KOPT-K1 (cell line): ENCODE data around the gene KIF13A.
"Not testable (repeated sequence)": the region's sequence is repeated elsewhere in the genome, so short reads cannot be mapped to it uniquely, and the experiment has no call there.

Experiments used
- H3K27ac ChIP-seq: fragments of 200-600 bp; sonication (generic); 2 replicates; pipeline ENCODE4 v1.5.1; 2016; ENCODE audit warnings: antibody characterized with exemption, mild to moderate bottlenecking, low read depth, low read length; ENCODE audit not compliant: poor library complexity, severe bottlenecking
- H3K36me3 ChIP-seq: fragments of 200-600 bp; sonication (generic); 2 replicates; pipeline ENCODE4 v1.5.1; 2017; ENCODE audit warnings: antibody characterized with exemption, mild to moderate bottlenecking, low read length, moderate library complexity; ENCODE audit not compliant: insufficient read depth
- H3K9me3 ChIP-seq: fragments of 200-600 bp; sonication (generic); 2 replicates; pipeline ENCODE4 v1.5.1; 2017; ENCODE audit warnings: antibody characterized with exemption, low read length, mild to moderate bottlenecking; ENCODE audit not compliant: insufficient read depth, poor library complexity, severe bottlenecking

Gene KIF13A

DNA sequence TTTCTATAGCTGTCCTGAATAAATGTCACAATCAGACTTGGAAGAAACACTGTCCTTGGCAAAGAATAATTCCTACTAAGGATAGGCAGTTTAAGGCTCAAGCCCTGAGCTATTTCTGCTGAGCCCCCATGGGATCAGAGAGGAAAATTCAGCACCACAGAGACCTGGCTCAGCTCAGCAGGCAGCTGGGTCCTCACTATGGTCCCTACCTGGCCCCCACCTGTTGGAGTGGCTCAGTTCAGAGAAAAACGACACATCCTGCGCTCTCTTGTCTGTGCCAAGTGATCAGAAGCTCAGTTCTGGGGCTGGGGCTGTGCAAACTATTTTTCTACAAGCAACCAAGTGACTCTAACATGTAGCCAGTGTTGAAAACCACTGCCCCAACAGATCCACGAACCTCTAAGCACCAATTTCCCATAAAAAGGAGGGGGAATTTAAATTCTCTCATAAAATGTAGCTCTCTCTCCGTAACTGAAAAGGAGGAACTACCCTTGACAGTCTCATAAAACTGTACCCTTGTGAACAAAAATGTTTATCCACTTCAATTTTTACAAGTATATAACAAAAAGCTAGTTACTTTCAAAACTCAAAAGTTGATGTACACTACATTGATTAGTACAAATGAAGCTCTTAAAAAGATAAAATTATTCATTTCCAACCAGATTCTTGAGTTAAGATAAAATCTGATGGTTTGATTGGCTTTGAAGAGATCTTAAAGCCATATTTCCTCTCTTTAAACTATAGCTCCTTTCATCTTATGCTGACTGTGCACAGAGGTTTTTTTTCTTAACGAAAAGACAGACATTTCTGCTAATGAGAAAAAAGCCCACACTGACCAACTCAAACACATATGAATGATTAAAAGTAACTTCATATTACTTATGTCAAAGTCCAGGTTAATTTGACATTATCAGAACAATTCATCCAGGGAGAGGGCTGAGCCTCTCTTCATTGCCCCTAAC, 52.0 kb downstream of the KIF13A start:
- Histone ChIP-seq H3K9me3 (no peaks in the 10 kb centered on the region), H3K27ac (no peak overlapping the region), H3K36me3 (no peaks in the 10 kb centered on the region)

DNA sequence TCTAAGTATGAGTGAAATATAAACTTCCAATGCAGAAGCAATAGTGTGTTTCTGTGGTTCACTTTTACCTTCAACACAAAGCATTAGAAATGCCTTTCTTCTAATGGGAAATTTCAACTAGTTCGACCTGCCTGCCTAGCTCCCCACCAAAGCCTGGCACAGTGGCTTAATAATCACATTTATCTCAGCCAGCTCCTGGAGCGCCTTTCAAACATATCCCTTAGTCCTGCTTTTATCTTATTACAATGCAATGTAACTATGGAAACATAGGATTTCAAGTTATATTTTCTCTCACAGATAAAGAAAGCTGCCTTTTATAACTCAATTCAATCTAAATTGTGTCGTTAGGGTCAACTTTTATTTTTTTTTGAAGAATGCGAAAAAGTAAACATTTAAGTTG, 53.7 kb downstream of the KIF13A start:
- Histone ChIP-seq H3K9me3 (no peaks in the 10 kb centered on the region), H3K36me3 (no peaks in the 10 kb centered on the region), H3K27ac (no peak overlapping the region)

DNA sequence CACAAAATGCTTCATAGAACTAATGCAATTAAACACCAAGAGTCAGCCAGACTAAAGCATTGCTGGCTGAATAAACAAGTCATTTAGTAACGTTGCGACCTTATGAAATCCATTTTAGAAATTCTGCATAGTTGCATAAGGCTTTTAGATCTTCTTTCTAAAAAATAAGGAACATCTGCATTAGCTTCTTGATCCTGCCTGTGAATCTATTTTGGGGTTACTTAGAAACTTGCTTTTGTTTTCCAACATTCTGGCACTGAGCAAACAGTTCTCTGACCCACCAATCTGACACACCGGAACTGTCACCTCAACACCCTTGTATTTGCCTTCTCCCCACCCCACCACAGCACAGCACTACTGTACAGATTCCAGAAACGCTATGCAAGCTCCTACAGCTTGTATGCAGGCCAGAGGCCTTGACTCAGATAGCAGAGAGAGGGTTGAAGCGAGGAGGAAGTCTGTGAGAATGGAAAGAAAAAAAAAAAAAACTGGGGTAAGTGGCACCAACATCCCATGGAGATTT, 55.0 kb downstream of the KIF13A start:
- H3K27ac ChIP-seq: no peak overlapping the region
- H3K36me3 ChIP-seq: no peaks in the 10 kb centered on the region
- no peaks in the 10 kb centered on the region for H3K9me3 ChIP-seq

DNA sequence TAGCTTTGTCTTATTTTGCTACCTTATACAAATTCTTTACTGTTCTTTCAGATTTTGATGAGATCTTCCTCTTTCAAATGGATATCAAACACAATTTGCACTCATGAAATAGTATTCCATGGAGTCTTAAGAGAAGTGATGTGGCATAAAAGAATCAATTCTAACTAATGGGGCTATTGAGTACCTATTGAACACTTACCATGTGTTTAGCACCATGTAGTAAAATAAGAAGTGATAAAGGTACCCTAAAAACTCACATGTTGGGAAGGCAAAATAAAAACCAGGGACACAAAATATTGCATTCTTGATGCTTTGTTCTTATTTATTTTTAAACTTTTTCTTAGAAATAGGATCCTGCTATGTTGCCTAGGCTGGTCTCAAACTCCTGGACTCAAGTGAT, 56.2 kb downstream of the KIF13A start:
- Histone ChIP-seq H3K9me3 (no peaks in the 10 kb centered on the region), H3K36me3 (no peaks in the 10 kb centered on the region), H3K27ac (no peak overlapping the region)

DNA sequence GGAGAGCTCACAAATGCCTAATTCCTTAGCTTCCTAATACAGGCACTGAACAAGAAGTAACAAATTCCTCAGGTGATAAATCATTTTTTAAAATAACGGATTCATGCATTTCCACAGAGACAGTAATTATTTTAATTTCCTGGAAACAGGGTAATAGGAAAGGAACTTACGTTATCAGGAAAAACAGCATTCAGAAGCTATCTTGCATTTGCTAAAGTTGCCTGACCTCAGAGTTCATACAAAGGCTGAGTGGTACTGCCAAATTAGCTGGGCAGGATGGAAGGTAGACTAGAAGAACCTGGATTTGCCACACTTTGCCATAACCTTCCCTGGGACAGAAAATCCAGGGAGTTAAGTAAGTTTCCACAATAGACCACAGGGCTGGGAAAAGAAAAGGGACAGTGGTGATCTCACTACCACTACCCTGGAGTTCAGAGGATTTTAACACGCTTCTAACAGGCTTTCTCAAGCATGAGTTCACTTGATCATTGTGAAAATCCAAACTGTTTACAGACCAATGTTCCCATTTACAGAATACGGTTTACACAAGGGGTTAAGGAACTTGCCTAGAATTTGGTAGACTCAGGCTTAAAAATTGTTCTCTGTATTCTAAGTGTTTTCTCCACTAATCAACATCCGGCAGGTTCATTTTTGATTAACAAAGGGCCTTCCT, 57.0 kb downstream of the KIF13A start:
- H3K27ac ChIP-seq: no peak overlapping the region
- no peaks in the 10 kb centered on the region for H3K9me3 ChIP-seq
- no peaks in the 10 kb centered on the region for H3K36me3 ChIP-seq

DNA sequence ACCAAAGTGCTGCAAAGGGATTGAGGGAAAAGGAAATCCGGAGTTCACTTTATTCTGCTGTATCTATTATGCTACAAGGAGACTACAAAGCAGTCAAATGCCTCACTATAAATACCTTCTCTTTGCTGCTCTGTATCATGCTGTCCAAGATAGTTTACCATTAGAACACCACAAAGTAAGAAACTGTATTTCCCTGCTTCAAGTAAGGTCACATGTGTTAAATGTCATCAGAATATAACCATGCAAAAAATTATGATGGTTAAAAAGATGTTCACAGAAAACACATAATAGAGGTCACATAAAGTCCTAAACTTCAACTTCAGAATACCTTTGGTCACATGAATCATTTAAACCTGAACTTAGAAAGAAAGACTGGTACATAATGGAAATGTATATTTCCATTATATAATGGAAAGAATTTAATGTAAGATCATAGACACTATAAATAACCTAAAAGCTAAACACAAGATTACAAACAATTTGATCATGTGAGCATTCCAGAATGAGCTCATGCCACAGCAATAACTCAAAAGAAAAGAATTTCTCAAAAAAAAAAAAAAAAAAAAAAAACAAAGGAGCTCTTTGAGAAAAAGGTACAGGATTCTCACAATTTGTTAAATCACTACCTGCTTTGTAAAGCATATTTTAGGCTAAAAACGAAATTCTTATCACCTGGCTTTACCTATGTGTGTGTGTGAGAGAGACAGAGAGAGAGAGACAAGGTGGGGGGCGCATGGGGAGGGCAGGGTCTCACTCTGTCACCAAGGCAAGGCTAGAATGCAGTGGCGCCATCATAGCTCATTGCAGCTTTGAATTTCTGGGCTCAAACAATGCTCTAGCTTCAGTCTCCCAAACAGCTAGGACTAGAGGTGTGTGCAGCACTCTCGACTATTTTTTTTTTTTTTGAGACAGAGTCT, 58.7 kb downstream of the KIF13A start:
- no peaks in the 10 kb centered on the region for H3K9me3 ChIP-seq
- H3K27ac ChIP-seq: no peak overlapping the region
- H3K36me3 ChIP-seq: no peaks in the 10 kb centered on the region

DNA sequence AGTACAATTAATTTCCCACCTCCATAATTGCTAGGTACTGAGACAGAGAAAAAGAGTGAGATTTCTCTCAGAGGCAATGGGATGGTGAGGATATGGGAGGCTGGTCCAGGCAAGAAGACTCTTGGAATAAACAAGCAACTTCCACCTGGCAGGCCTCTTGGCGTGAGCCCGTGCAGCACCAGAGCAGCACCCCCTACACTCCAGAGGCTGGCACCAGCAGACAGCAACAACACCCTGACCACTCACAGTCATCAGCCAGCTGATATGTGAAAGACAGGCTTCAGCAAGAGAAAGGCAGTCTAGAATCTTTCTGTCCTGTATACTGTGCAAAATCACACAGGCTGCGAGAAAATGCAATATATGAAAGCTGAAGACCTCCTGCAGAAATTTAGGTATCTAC, 59.7 kb downstream of the KIF13A start:
- no peaks in the 10 kb centered on the region for H3K9me3 ChIP-seq
- H3K36me3 ChIP-seq: no peaks in the 10 kb centered on the region
- no peak overlapping the region for H3K27ac ChIP-seq

DNA sequence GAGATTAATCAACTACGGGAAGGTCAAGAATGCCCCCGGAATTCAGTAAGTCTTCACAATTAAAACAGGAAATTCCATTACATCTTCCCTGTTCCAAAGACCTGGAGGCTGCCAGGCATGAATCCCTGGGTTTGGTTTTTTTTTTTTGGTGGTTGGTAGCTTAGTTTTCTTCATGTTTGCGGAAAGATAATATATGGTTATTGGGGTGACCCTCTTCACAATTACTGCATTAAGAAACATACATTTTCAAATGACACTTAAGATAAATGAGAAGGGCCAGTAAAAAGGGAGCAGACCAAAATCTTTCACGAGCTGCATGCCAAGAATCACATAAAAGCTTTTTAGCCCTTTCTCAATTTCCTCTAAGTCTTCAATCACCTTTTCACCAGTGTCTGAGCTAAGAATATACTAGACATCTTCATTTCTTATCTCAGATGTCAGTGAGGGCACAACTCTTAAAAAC, 64.0 kb downstream of the KIF13A start:
- H3K27ac ChIP-seq: no peak overlapping the region

DNA sequence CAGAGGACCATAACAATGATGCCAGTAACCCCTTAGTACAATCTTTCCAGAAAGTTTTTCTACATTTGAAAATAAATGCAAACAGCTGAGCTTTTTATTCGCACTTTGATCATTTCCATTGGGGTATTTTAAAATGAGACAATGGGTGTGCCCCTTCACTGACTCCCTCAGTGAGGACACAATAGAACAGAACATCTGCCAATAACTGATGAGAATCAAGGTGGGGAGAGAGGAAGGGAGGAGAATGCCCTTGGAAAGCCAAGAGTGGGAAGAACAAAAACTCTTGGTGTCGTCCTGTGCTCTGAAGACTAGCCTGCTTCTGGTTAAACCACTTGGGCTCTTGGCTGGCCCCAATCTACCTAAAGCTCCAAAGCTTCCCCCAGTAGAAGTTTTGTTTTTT, 66.0 kb downstream of the KIF13A start:
- Histone ChIP-seq H3K9me3 (no peaks in the 10 kb centered on the region), H3K27ac (no peak overlapping the region), H3K36me3 (no peaks in the 10 kb centered on the region)

More for the DNA sequence above, 64.0 kb downstream of the KIF13A start:
- Histone ChIP-seq H3K36me3 (no peaks in the 10 kb centered on the region), H3K9me3 (no peaks in the 10 kb centered on the region)

DNA sequence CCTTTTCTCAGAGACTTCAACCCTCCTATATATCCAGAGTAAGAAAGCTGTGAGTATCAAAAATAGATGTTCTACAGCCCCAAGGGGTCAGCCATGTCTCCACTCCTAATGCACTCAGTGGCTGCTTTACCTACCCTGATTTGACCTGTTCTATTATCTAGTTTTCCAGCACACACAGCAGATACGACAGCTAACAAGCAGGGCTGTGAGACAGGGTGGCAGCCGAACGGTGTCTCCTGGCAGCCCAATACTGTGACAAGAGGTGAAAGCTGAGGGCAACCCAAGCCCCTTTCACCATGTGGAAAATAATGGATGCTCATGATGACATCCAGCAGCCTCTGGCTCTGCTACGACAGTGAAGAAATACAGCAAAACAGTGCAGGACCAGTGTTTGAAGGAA, 67.9 kb downstream of the KIF13A start:
- Histone ChIP-seq H3K36me3 (no peaks in the 10 kb centered on the region), H3K27ac (no peak overlapping the region), H3K9me3 (no peaks in the 10 kb centered on the region)

DNA sequence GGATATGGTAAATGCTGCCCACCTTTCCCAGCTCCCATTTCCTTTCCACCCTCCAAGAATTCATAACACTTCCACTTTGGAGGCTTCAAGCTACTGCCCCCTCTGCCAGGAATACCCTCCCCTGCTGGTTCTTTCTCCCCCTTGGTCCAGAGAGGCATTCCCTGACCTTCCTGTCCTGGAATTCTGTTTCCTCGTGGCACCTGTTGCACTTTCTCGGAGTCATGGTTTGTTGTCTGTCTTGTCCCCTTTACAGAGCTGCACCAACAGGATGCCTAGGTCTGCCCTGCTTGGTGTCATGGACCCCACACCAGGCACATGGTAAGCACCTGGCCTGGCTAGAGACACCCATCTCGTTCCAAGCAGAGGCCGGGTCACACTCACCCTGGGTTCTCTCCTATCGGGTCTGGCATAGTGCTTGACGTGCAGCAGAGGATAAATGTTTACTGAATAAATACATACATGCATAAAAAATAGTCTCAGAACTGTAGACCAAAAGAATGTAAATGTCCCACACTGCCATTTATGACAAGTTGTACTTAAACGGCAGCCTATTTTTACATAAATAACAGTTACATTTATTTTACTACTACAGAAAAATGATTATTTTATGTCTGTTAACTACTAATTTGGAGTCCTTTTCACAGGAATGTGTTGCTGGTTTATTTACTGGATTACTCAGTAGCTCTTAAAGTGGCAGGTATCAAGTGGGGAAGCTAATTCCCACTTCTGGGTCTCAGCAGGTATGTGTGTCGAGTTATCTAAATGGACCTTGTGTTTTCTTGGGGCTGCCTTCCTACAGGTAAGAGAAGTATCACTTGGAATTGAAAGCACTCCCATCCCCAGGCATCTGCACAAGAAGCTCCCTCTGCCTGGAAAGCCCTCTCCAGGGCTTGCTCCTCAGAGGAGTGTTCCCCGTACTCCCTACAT, 69.3 kb downstream of the KIF13A start:
- Histone ChIP-seq H3K27ac (no peak overlapping the region), H3K36me3 (no peaks in the 10 kb centered on the region), H3K9me3 (no peaks in the 10 kb centered on the region)

DNA sequence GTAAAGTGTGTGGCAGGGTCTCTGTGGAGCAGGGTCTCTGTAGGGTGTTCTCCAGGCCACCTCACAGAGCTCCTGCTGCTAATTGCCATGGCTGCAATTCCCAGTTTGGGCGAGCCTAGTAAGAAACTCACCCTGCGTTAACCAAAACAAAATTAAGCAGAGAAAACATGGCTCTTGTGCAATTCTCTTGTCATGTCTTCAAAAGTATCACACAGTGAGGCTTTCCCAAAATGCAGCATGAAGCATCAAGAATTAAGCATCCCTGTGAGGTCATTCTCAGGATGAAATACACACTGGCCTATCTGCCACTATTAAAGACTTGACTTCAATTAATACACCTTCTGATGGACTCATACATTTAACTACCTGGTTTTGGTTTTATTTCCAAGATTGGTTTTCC, 72.8 kb downstream of the KIF13A start:
- Histone ChIP-seq H3K36me3 (no peaks in the 10 kb centered on the region), H3K27ac (no peak overlapping the region), H3K9me3 (no peaks in the 10 kb centered on the region)

DNA sequence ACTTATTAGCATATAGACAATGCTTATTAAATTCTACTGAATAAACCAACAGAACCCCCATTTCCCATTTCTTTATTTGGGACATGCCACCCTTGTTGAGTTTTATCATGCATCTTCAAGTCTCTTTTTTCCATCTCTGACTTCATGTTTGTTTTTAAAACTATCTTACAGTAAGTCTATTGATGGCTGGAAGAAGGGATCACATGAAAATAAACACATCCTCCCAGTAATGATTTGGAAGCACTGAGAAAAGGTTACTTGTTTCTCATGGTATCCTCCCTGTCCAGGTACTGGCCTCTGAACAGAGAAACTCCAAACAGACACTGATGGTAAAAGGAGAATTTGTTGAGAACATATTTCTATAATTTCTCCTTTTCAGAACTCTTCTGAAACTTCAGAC, 74.9 kb downstream of the KIF13A start:
- Histone ChIP-seq H3K36me3 (no peaks in the 10 kb centered on the region), H3K27ac (no peak overlapping the region), H3K9me3 (no peaks in the 10 kb centered on the region)

DNA sequence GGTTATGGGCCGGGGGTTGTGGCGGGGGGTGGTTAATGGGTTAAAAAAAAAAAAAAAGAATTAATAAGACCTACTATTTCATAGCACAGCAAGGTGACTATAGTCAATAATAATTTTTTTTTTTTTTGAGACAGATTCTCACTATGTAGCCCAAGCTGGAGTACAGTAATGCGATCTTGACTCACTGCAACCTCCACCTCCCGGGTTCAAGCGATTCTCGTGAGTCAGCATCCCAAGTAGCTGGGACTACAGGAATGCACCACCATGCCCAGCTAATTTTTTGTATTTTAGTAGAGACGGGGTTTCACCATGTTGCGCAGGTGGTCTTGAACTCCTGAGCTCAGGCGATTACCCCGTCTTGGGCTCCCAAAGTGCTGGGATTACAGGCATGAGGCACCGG, 75.8 kb downstream of the KIF13A start:
- not testable (repeated sequence) for H3K27ac ChIP-seq, H3K36me3 ChIP-seq, H3K9me3 ChIP-seq
